Hepatocyte (in vitro differentiated cells): Measurements from ENCODE around the gene ITGB8.

Experiments
- CTCF ChIP-seq: fragments of 200-600 bp; sonication (generic); IDR thresholded peaks from 2 replicates; pipeline ENCODE4 v1.5.1; 2016; ENCODE audit warnings: antibody characterized with exemption, mild to moderate bottlenecking; ENCODE audit not compliant: poor library complexity
- EZH2 ChIP-seq: fragments of 200-600 bp; sonication (generic); IDR thresholded peaks from 2 replicates; pipeline ENCODE4 v1.6.1; 2016; ENCODE audit warnings: antibody characterized with exemption, mild to moderate bottlenecking, borderline replicate concordance
- EZH2phosphoT487 ChIP-seq: fragments of 200-600 bp; sonication (generic); IDR thresholded peaks from one replicate; pipeline ENCODE4 v1.6.1; 2018; ENCODE audit warnings: antibody characterized with exemption, mild to moderate bottlenecking, low read depth, moderate library complexity; ENCODE audit not compliant: unreplicated experiment, severe bottlenecking

- TF ChIP-seq CTCF (no peak), EZH2 (no peak), EZH2phosphoT487 (no peak)
These were observed 107.5 kb downstream of the ITGB8 start for GRCh38 chr7:20438248-20438647.
